ENCODE results near the gene SCAF11. TPM values are rescaled to one million over a fixed set of nuclear protein-coding genes. Genes with fewer than 3 reads are reported as not detected.

The SCAF11 gene
- total RNA-seq, 2 experiments from 2014 or later, result 130 TPM

DNA sequence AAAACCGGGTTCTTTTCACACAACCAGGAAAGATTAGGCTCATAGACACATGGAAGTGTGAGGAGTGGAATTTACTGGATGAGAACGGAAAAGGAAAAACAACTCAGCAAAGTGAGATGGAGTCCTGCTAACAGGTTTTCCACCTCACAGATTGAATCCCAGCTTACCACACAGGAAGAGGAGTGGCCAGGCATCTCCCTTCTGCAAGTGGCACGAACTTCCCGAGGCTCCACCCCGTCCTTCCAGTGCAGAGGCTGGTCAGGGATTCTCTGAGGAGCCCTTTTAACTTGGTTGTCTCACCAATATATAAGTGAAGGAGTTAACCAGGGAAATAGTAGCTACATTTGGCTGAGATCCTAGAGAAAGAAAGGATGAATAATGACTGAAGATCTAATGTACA, 102.8 kb downstream of the SCAF11 start:
- no peaks in the 10 kb centered on the region for H3K9me2 ChIP-seq (ENCODE audit: insufficient read depth, low read length)
- no peak overlapping the region for H2AFZ ChIP-seq (ENCODE audit: low read length)
- TF ChIP-seq, protein P1, sequence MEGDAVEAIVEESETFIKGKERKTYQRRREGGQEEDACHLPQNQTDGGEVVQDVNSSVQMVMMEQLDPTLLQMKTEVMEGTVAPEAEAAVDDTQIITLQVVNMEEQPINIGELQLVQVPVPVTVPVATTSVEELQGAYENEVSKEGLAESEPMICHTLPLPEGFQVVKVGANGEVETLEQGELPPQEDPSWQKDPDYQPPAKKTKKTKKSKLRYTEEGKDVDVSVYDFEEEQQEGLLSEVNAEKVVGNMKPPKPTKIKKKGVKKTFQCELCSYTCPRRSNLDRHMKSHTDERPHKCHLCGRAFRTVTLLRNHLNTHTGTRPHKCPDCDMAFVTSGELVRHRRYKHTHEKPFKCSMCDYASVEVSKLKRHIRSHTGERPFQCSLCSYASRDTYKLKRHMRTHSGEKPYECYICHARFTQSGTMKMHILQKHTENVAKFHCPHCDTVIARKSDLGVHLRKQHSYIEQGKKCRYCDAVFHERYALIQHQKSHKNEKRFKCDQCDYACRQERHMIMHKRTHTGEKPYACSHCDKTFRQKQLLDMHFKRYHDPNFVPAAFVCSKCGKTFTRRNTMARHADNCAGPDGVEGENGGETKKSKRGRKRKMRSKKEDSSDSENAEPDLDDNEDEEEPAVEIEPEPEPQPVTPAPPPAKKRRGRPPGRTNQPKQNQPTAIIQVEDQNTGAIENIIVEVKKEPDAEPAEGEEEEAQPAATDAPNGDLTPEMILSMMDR (conservative IDR thresholded peaks at IDR 0.05; ENCODE audit: low read length), result no peak
- no peak for TF ChIP-seq EZH2phosphoT487 (IDR thresholded peaks at IDR 0.05; ENCODE audit: borderline replicate concordance, low read depth, low read length)
- POLR2A ChIA-PET, result interaction anchor here (0.7 to 1.3 kb wide), 4 partner anchors 17 to 81 kb away, joined by 3 to 5 read pairs (median 3); no protein-coding TSS in a partner anchor
- no peak overlapping the region for H3K4me3 ChIP-seq (ENCODE audit: low read depth, low read length, poor library complexity, severe bottlenecking)
- no peak for DNase-seq (ENCODE audit: low spot score)
- H3K36me3 ChIP-seq (ENCODE audit: insufficient read depth, low read length), result peaks cover 56% of the 10 kb centered on the region
- H3K9me3 ChIP-seq (ENCODE audit: low read length), result peaks cover 9% of the 10 kb centered on the region; the same call in 1 of the 2 replicates
- no peaks in the 10 kb centered on the region for H3K4me1 ChIP-seq (ENCODE audit: insufficient read depth, low read length, poor library complexity, severe bottlenecking)
- H3K79me2 ChIP-seq (ENCODE audit: insufficient read depth, low read depth, low read length), result no peaks in the 10 kb centered on the region
- no peak overlapping the region for H3K27ac ChIP-seq (ENCODE audit: low read depth, low read length, poor library complexity, severe bottlenecking)
- intact Hi-C loops (cut with micrococcal nuclease; ENCODE audit: unreplicated experiment), result no loop called here
- no TSS peak for BruUV-seq (replicated peaks)
- no peak overlapping the region for H3K4me2 ChIP-seq (ENCODE audit: low read length)
- CTCF ChIA-PET (ENCODE audit: unreplicated experiment), result interaction anchor here (0.5 kb wide), 1 partner anchor 263 kb away, joined by 5 read pairs; no protein-coding TSS in a partner anchor
- H4K20me1 ChIP-seq (ENCODE audit: insufficient read depth, low read length), result no peaks in the 10 kb centered on the region

DNA sequence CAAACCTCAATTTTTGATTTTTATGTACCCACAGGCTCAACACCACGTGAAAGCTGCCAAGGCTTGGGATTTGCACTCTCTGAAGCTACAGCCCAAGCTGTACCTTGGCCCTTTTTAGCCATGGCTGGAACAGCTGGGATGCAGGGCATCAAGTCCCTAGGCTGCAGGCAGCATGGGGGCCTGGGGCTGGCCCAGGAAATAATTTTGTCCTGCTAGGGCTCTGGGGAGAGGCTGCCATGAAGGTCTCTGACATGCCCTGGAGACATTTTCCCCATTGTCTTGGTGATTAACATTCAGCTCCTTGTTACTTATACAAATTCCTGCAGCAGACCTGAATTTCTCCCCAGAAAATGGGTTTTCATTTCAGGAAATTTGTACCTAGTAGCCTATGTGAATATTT, 103.7 kb downstream of the SCAF11 start:
- H3K9me2 ChIP-seq (ENCODE audit: insufficient read depth, low read length), result no peaks in the 10 kb centered on the region
- no peak overlapping the region for H2AFZ ChIP-seq (ENCODE audit: low read length)
- BruUV-seq (replicated peaks), result no TSS peak
- no peak overlapping the region for H3K27ac ChIP-seq (ENCODE audit: low read depth, low read length, poor library complexity, severe bottlenecking)
- no peak overlapping the region for H3K4me2 ChIP-seq (ENCODE audit: low read length)
- no peak for TF ChIP-seq EZH2phosphoT487 (IDR thresholded peaks at IDR 0.05; ENCODE audit: borderline replicate concordance, low read depth, low read length)
- TF ChIP-seq, protein P1 (conservative IDR thresholded peaks at IDR 0.05; ENCODE audit: low read length), result no peak
- intact Hi-C loops (cut with micrococcal nuclease; ENCODE audit: unreplicated experiment), result no loop called here
- H3K4me1 ChIP-seq (ENCODE audit: insufficient read depth, low read length, poor library complexity, severe bottlenecking), result no peaks in the 10 kb centered on the region
- peaks cover 56% of the 10 kb centered on the region for H3K36me3 ChIP-seq (ENCODE audit: insufficient read depth, low read length)
- H3K79me2 ChIP-seq (ENCODE audit: insufficient read depth, low read depth, low read length), result no peaks in the 10 kb centered on the region
- H3K4me3 ChIP-seq (ENCODE audit: low read depth, low read length, poor library complexity, severe bottlenecking), result no peak overlapping the region
- POLR2A ChIA-PET, result interaction anchor here (1.0 kb wide), 1 partner anchor 81 kb away, joined by 3 read pairs; no protein-coding TSS in a partner anchor
- peaks cover 9% of the 10 kb centered on the region; the same call in 1 of the 2 replicates for H3K9me3 ChIP-seq (ENCODE audit: low read length)
- CTCF ChIA-PET (ENCODE audit: unreplicated experiment), result no interaction called here
- DNase-seq (ENCODE audit: low spot score), result no peak
- no peaks in the 10 kb centered on the region for H4K20me1 ChIP-seq (ENCODE audit: insufficient read depth, low read length)

GRCh38 chr12:45883187-45883586, 107.2 kb downstream of the SCAF11 start:
- BruUV-seq (replicated peaks), result no TSS peak
- DNase-seq (ENCODE audit: low spot score), result no peak
- intact Hi-C loops (cut with micrococcal nuclease; ENCODE audit: unreplicated experiment), result no loop called here
- POLR2A ChIA-PET, result interaction anchor here (1.2 kb wide), 1 partner anchor 18 kb away, joined by 3 read pairs; no protein-coding TSS in a partner anchor
- Histone ChIP-seq H3K9me3 (ENCODE audit: low read length) (peaks cover 9% of the 10 kb centered on the region; the same call in 1 of the 2 replicates), H3K4me1 (ENCODE audit: insufficient read depth, low read length, poor library complexity, severe bottlenecking) (no peaks in the 10 kb centered on the region), H3K4me2 (ENCODE audit: low read length) (no peak overlapping the region), H3K36me3 (ENCODE audit: insufficient read depth, low read length) (peaks cover 52% of the 10 kb centered on the region), H3K27ac (ENCODE audit: low read depth, low read length, poor library complexity, severe bottlenecking) (no peak overlapping the region), H3K9me2 (ENCODE audit: insufficient read depth, low read length) (no peaks in the 10 kb centered on the region), H4K20me1 (ENCODE audit: insufficient read depth, low read length) (no peaks in the 10 kb centered on the region), H3K79me2 (ENCODE audit: insufficient read depth, low read depth, low read length) (no peaks in the 10 kb centered on the region), H3K4me3 (ENCODE audit: low read depth, low read length, poor library complexity, severe bottlenecking) (no peak overlapping the region), H2AFZ (ENCODE audit: low read length) (no peak overlapping the region)
- TF ChIP-seq, protein P1 (conservative IDR thresholded peaks at IDR 0.05; ENCODE audit: low read length), result no peak
- TF ChIP-seq EZH2phosphoT487 (IDR thresholded peaks at IDR 0.05; ENCODE audit: borderline replicate concordance, low read depth, low read length), result no peak
- CTCF ChIA-PET (ENCODE audit: unreplicated experiment), result no interaction called here
